Kidney epithelial cell (primary cell): ENCODE data around the gene TDRD7. TPM values are rescaled to one million over a fixed set of nuclear protein-coding genes. Genes with fewer than 3 reads are reported as not detected.

Experiments
- DNase-seq: peaks from one replicate; pipeline ENCODE4 v3.0.0-alpha.2; 2010; ENCODE audit warnings: low read depth
- H3K27me3 ChIP-seq: 2 replicates; pipeline ENCODE4 v1.6.0; 2011; ENCODE audit warnings: low read length; ENCODE audit not compliant: control insufficient read depth, insufficient read depth
- H3K36me3 ChIP-seq: 2 replicates; pipeline ENCODE4 v1.5.1; 2011; ENCODE audit warnings: low read length; ENCODE audit not compliant: control insufficient read depth, insufficient read depth
- H3K4me3 ChIP-seq: 2 replicates; pipeline ENCODE4 v1.5.1; 2011; ENCODE audit warnings: low read depth, mild to moderate bottlenecking, control low read depth, low read length
- total RNA-seq: library from RNA; depleted of rRNA; stranded (reverse); fragments of >200 nt; gene quantifications from 2 replicates; pipeline ENCODE4 v1.2.3, GENCODE V29; 2015
- TF ChIP-seq, protein P1 (sequence below): IDR thresholded peaks from 2 replicates; pipeline ENCODE4 v1.5.1; 2011; ENCODE audit warnings: mild to moderate bottlenecking, moderate library complexity, low read length, control low read depth, inconsistent platforms; ENCODE audit not compliant: insufficient read depth, poor library complexity, severe bottlenecking

TDRD7 gene
- total RNA-seq, 1 donor from 2014 or later: 8.3 TPM

DNA sequence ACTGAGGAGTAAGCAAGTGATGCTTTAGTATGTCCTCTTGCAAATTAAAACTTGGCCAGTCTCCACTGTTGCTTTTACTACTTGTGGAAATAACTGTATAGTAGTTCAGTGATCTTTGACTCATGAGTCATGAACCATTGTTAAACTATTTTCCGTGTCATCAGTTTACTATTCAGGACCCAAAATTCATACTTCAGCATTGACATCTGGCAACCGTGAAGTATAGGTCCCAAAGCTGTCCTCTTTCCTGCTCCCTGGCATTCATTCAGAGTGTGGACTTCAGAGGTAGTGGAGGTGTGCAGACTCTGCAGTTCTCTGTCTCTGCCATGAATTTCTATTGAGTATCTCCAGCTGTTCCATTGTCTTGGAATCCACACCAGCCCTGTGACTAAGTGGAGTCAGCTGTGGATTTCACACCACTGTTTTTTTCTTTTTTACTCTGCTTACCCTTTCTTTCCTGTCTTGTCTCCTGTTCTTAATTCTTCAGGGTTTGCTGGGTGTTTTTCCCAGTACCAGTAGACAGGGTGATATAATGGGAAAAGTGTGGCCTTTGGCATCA, 7.5 kb downstream of the TDRD7 start:
- no peaks in the 10 kb centered on the region for H3K36me3 ChIP-seq
- DNase-seq: peak; percentile 19
- H3K4me3 ChIP-seq: no peak overlapping the region
- TF ChIP-seq, protein P1, sequence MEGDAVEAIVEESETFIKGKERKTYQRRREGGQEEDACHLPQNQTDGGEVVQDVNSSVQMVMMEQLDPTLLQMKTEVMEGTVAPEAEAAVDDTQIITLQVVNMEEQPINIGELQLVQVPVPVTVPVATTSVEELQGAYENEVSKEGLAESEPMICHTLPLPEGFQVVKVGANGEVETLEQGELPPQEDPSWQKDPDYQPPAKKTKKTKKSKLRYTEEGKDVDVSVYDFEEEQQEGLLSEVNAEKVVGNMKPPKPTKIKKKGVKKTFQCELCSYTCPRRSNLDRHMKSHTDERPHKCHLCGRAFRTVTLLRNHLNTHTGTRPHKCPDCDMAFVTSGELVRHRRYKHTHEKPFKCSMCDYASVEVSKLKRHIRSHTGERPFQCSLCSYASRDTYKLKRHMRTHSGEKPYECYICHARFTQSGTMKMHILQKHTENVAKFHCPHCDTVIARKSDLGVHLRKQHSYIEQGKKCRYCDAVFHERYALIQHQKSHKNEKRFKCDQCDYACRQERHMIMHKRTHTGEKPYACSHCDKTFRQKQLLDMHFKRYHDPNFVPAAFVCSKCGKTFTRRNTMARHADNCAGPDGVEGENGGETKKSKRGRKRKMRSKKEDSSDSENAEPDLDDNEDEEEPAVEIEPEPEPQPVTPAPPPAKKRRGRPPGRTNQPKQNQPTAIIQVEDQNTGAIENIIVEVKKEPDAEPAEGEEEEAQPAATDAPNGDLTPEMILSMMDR: no peak
- no peaks in the 10 kb centered on the region for H3K27me3 ChIP-seq

DNA sequence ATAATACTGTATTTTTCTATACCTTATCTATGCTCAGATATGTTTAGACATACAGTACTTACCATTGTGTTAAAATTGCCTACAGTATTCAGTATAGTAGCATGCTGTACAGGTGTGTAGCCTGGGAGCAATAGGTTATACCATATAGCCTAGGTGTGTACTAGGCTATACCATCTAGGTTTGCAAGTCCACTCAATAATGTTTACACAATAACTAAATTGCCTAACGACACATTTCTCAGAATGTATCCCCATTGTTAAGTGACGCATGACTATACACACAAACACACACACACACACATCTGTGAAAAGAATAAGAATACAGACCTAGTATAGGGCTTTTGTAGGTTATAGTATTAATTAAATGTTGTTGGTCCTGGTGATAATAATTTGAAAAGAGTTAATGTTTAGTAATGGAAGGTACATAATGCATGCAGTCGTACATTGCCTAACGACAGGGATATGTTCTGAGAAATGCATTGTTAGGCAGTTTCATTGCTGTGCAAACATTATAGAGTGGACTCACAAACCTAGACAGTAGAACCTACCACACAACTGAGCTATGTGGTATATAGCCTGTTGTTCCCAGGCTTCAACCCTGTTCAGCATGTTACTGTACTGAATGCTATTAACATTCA, 13.6 kb downstream of the TDRD7 start:
- DNase-seq: no peak
- H3K27me3 ChIP-seq: no peaks in the 10 kb centered on the region
- H3K36me3 ChIP-seq: no peaks in the 10 kb centered on the region
- TF ChIP-seq, protein P1: no peak
- no peak overlapping the region for H3K4me3 ChIP-seq

DNA sequence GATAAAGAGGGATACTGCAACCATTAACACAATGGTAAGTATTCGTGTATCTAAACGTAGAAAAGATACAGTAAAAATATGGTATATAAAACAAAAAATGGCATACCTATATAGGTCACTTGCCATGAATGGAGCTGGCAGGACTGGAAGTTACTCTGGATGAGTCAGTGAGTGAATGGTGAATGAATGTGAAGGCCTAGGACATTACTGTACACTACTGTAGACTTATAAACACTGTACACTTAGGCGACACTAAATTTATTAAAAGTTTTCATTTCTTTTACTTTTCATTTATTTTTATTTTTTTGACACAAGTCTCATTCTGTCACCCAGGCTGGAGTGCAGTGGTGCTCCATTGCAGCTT, 14.1 kb downstream of the TDRD7 start:
- no peak overlapping the region for H3K4me3 ChIP-seq
- TF ChIP-seq, protein P1: no peak
- no peak for DNase-seq
- no peaks in the 10 kb centered on the region for H3K27me3 ChIP-seq
- no peaks in the 10 kb centered on the region for H3K36me3 ChIP-seq

DNA sequence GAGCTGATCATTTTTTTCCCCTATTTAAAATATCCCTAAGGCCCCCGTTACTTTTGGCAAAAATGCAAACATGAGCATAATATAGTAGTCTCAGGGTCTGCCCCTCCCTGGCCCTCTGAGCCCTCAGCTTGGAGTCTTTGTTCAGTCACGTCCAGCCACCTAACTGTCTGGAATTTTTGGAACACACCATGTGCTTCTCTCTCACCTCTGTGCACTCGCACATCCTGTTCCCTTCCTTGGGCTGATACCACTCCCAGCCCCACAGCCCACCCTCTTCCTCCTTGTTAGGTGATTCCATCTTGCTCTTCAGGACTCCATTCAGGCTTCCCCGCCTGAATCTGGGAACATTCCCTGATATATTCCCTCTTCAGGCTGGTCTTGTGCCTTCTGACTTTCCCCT, 16.0 kb downstream of the TDRD7 start:
- Histone ChIP-seq H3K27me3 (no peaks in the 10 kb centered on the region), H3K36me3 (no peaks in the 10 kb centered on the region), H3K4me3 (no peak overlapping the region)
- TF ChIP-seq, protein P1: no peak
- no peak for DNase-seq

DNA sequence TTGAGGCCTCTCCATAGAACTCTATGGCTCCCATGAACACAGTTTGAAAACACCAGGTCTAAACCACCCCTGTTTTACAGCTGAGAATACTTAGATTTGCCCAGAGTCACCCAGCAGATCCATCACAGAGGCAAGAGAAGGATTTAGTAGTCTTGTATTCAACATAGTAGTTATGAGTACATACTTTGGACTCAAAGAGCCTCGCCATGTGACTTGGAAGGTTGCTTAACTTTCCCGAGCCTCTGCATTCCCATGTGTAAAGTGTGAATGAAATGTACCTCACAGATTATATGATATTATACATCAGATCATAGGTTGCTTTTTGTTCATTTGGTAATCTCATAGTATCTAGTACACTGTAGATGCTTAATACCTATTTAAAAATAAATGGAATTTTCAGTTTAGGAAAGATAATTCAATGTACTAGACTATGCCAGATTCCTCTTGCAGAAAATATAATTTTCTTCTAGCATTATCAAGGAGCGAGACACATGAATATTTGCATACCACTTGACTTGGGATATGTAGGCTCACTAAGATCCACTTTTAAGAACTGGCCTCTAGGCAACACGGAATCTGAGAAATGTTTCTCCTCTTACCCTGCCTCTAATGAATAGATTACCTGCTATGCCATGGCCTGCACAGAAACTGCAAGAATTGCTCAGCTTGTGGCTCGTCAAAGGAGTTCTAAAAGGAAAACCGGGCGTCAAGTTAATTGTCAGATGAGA, 18.6 kb downstream of the TDRD7 start:
- TF ChIP-seq, protein P1: no peak
- no peak for DNase-seq
- H3K36me3 ChIP-seq: no peaks in the 10 kb centered on the region
- no peak overlapping the region for H3K4me3 ChIP-seq
- H3K27me3 ChIP-seq: no peaks in the 10 kb centered on the region
